GM18870 (cell line): ENCODE data around the gene ACIN1.
A peak's percentile ranks its signal among the peaks of the same experiment; 100 is the strongest.

Experiments
- ATAC-seq: cut with Tn5 transposase; IDR thresholded peaks from one replicate; pipeline ENCODE4 v1.9.1; 2021; ENCODE audit warnings: moderate library complexity; ENCODE audit not compliant: unreplicated experiment

The ACIN1 gene

GRCh38 chr14:23105348-23105824, 10.4 kb upstream of the ACIN1 start:
- ATAC-seq, result no peak

GRCh38 chr14:23104591-23105347, 9.8 kb upstream of the ACIN1 start, which contains the start of gene CIROP:
TSS of gene CIROP (minus strand) at chr14:23104989. CDS start at chr14:23104920, 69 bp downstream.
- ATAC-seq, result no peak

- no peak for ATAC-seq
Observed at GRCh38 chr14:23104070-23104590, 9.2 kb upstream of the ACIN1 start.

GRCh38 chr14:23103581-23103980, 8.6 kb upstream of the ACIN1 start:
- no peak for ATAC-seq

DNA sequence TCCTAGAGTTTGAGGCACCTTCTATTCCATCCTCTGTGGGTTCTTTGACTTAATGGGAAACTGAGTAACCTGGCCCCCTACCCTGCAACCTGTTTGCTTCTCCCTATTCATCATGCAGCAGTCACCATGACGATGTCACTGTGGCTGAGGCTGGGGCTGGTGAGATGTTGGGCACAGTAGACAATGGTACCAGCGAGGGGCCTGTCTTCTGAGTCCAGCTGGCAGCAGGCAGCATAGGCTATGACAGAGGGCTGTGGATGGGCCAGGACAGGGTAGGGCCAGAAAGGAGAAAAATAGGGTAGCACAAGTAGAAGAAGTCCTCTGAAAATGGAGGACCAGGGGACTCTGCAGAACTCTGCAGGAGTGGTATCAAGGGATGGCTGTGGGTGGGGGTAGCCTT, 7.9 kb upstream of the ACIN1 start:
- no peak for ATAC-seq

DNA sequence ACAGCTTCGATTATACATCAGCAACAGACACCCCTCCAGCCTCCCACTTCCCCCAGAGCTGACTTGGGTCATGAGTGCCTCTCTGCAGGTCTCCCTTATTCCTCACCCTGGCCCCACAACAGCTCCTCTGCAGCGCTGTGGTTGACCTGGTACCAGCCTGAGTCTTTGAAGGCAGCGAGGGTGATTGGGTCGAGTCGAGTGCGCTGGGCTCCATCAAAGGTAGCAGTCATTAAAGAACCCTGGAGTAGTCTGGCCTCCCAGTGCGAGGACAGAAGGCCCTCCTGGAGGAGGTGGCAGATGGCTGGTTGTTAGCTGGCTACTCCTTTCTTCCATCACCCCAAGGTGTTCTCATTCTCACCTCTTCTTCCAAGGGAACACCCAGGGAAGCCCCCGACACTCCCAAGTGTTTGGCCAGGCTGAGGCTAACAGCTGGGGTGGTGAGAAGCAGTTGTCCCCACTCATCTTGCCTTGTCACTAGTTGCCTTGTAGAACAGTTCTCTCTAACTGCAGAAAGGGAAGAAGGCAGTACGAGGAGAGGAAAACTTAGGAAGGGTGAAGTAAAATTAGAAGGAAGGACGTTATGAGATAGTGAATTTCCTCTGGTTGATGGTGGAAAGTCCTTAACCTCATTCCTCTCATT, 7.2 kb upstream of the ACIN1 start:
- ATAC-seq, result no peak

DNA sequence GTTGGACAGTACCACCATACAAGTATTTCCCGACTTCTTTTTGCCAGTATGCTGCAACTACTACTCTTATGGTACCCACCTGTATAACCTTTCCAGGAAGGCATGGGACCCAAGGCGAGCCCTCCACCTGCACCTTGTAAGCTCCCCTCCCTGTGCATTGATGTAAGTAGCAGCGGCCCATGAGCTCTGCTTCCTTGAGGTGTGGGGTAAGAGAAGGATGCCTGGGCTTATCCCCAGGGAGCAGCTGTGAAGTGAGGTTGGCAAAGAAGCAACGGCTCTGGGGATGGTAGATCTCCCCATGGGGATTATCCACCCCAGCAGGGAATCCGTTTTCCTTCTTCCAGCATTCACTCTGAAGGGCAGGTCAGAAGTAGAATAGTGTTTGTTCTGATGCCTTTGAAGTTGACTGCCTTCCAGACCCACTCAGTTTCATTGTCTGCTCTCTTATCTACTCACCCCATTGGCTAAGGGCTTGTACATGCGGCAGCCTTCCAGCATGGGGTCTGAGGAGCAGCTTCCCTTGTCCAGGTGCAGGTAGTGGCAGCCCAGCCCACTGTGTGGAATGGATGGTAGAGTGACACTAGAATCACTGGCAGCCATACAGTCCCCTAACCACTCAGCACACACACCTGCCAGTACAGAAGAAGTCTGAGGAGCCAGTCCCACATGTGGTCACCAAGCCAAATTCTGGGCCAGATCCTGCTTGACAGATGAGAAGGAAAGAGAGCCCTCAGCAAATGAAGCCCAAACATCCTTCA, 6.5 kb upstream of the ACIN1 start:
- no peak for ATAC-seq

DNA sequence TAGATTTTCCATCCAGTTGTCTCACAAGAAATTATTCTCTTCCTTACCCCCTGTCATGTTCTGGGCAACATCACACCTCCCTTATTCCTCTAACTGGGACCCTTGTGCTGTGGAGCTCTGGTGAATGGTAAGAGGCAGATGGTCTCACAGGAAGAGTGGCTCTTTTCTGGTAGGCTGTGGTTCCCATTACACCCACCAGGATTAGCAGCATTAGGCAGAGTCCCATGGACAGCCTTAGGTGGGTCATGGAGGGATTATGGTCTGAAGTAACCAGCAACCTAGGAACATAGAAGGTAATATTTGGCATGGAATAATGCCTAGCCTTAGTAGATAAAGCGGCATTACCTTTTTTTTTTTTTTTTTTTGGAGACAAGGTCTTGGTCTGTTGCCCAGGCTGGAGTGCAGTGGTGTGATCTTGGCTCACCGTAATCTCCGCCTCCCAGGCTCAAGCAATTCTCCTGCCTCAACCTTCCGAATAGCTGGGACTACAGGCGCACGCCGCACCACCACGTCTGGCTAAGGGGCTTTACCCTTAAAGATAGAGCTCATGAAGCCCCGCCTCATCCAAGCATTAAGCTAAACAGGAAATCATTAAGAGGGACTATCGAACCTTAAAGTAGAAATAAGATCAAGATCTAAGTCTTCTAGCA, 4.4 kb upstream of the ACIN1 start:
- no peak for ATAC-seq

- ATAC-seq, result no peak
Observed at GRCh38 chr14:23097786-23098185, 2.9 kb upstream of the ACIN1 start.

DNA sequence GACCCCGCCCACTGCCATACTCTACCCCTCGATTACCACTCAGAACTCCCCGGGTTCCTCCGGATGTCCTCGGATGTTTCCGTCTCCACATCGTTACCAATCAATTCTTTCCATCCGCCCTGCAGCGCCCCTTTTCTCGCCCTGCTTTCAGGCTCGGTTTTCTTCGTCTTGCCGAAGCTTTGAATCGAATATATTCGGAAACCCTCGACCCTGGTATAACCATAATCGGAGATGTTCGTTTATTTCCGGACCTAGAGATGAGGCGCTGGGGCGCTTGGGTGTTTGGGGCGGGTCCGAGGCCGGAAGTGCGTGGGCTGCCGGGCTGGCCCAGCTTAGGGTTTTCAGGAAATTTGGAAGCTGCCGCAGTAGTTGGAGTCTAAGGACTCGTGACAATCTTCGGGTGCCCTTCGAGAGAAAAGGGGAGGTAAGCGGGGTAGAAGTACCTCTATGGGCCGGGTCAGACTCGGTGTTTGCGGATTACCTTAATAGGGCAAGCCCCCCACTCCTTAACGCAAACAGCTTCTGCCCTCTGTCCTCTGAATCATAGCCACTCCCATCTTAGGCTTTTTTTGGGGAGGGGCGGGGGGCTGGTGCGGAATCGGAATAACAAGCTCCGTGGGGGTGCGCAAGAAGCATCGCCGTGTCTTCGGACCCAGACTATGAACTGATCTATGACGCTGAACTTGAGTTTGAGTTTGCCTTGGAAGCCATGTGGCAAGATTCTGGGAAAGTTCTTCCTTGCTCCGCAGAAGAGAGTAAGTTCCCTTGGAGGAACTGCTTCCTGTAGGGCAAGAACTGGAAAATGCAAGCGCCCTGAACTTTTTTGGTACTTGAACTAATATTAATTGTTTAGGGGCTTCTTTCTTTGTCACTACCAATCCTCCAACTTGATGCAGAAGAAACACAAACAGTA, 516 bp upstream of the ACIN1 start, which contains the start of gene C14orf119:
C14orf119 (plus strand) TSS at position 310 of the 913 bp plus-strand sequence. CDS start 2,154 bp downstream, outside the sequence.
- peak; percentile 96 for ATAC-seq

DNA sequence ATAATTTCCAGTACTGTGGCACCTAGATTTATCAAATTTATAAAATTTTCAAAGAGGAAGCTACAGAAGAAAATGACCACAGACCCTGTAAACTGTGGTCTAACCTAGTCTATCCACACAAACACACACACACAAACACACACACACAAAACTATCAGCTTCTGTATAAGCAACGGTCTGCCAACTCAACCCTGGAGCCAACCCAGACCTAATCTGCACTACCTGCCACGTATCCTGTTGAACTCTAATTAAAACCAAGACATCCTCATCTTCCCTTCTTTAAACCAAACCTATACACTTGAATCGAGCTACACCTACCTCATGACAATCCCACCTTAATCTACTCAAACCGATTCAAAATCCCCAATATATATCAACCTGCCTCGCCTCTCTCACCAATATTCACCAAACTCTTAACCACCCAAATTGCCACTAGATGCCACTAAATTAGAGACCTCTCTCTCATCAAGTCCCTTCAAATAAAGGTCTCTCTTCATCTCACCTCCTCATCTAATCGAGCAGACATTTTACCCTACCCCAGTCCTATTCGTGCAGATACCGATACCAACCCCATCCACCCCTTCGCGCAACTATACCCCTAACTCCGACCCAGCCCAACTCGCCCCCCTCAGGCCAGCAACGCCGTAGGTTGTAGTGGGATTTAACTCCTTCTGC, 808 bp downstream of the ACIN1 start:
- ATAC-seq, result peak; percentile 12

DNA sequence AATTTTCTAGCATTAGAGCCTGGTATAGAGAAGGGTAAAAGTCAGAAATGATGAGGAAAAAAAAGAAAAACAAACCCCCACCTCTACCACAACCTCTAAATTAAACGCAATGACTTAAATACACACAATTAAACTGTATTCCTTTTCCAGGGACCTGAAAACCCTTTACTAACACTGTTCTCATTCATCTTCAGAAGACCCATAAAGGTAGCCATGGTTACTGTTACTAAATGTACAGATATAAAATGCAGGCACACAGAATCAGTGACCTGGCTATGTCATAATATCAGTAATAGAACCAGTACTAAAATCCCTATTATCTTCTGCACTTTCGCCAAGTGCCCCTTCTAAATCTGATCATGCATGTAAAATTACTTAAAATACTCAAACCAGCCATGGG, 1.4 kb downstream of the ACIN1 start:
- ATAC-seq, result no peak

- no peak for ATAC-seq
Observed at GRCh38 chr14:23093104-23093503, 1.8 kb downstream of the ACIN1 start.

DNA sequence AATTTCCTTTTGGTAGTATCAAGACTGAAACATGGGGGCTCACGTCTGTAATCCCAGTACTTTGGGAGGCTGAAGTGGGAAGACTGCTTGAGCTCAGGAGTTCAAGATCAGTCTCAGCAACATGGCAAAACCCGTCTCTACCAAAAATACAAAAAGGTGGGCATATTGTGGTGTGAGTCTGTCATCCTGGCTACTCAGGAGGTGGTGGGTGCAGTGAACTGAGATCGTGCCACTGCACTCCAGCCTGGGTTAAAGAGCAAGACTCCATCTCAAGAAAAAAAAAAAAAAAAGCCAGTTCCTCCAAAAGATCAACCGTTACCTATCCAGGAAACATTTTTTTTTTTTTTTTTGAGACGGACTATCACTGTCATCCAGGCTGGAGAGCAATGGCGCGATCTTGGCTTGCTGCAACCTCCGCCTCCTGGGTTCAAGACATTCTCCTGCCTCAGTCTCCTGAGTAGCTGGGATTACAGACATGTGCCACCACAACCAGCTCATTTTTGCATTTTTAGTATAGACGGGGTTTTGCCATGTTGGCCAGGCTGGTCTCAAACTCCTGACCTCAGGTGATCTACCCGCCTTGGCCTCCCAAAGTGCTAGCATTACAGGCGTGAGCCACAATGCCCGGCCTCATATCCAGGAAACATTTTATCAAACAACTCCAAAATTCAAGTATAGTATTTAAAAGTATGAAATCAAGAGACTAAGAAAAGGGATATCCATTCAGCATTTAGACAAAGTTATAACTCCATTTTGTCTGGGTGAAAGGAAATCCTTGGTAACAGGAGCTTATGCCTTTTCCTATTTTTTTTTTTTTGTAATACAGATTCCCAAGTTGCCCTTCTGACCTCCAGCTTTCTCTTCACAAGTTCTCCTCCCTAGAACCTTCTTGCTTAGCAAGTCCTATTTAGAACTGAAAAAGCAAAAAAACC, 3.4 kb downstream of the ACIN1 start:
- no peak for ATAC-seq

GRCh38 chr14:23090254-23090636, 4.7 kb downstream of the ACIN1 start:
- ATAC-seq, result no peak

- no peak for ATAC-seq
Observed at GRCh38 chr14:23089498-23090253, 5.3 kb downstream of the ACIN1 start.

- no peak for ATAC-seq
Observed at GRCh38 chr14:23086565-23086964, 8.4 kb downstream of the ACIN1 start.
